ENCODE results near the gene EPGN. TPM values are rescaled to one million over a fixed set of nuclear protein-coding genes. Genes with fewer than 3 reads are reported as not detected.

Gene EPGN
- total and polyA plus RNA-seq, 2 donors (not counting 3 experiments of a cell fraction or from before 2014, with no cell fraction given), result 1.2 TPM; not detected in 1

DNA sequence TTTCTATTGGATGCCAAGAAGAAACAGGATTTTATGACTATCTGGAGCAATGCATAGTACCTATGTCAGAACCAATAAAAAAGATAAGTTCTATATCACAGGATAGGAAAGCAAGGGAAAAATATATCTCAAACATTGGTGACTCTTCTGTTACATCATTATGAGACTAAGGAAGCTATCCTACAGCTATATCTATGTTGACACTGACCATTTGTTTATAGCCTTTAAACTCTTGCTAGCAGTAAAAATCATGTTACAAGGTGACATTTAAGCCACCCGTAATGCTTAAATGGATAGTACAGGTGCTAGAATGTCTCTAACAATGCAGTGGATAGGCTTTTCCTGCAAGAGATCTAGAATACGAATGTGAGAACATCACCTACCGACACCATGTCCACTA, 28.6 kb upstream of the EPGN start:
- H2AFZ ChIP-seq (ENCODE audit: low read depth, low read length), result no peak overlapping the region
- FAIRE-seq (no peak), DNase-seq (ENCODE audit: low read depth, low spot score) (no peak)
- H4K20me1 ChIP-seq (replicated peaks; ENCODE audit: control insufficient read depth, extremely low read depth, insufficient read depth, low read length), result no peaks in the 10 kb centered on the region
- no peaks in the 10 kb centered on the region for H3K9me1 ChIP-seq (replicated peaks; ENCODE audit: control insufficient read depth, extremely low read depth, insufficient read depth, low read length)
- dilution Hi-C loops (cut with MboI; ENCODE audit: extremely low pct_ligation_motif_present, low sequenced_read_pairs) (no loop called here), intact Hi-C loops (cut with micrococcal nuclease) (no loop called here)
- H3K4me3 ChIP-seq (replicated peaks in 1 of 3; ENCODE audit: insufficient read depth in 1 of 3, low read depth in 1 of 3, low read length in 3 of 3), result no peak overlapping the region
- TF ChIP-seq, protein P1, sequence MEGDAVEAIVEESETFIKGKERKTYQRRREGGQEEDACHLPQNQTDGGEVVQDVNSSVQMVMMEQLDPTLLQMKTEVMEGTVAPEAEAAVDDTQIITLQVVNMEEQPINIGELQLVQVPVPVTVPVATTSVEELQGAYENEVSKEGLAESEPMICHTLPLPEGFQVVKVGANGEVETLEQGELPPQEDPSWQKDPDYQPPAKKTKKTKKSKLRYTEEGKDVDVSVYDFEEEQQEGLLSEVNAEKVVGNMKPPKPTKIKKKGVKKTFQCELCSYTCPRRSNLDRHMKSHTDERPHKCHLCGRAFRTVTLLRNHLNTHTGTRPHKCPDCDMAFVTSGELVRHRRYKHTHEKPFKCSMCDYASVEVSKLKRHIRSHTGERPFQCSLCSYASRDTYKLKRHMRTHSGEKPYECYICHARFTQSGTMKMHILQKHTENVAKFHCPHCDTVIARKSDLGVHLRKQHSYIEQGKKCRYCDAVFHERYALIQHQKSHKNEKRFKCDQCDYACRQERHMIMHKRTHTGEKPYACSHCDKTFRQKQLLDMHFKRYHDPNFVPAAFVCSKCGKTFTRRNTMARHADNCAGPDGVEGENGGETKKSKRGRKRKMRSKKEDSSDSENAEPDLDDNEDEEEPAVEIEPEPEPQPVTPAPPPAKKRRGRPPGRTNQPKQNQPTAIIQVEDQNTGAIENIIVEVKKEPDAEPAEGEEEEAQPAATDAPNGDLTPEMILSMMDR (IDR thresholded peaks at IDR 0.05; ENCODE audit: extremely low read depth in 1 of 2, insufficient read depth in 1 of 2, low read depth in 1 of 2, low read length in 2 of 2), result no peak
- TF ChIP-seq POLR2A (IDR thresholded peaks at IDR 0.05; ENCODE audit: low read depth, low read length), result no peak
- TF ChIP-seq FOS (IDR thresholded peaks at IDR 0.05; ENCODE audit: borderline replicate concordance, insufficient read depth, low read length), result no peak
- no peak for TF ChIP-seq GATA2 (IDR thresholded peaks at IDR 0.05; ENCODE audit: insufficient read depth, insufficient read length, low read depth, low read length)
- no peak for TF ChIP-seq MYC (IDR thresholded peaks at IDR 0.05; ENCODE audit: low read depth, low read length)
- TF ChIP-seq JUN (IDR thresholded peaks at IDR 0.05; ENCODE audit: borderline replicate concordance, insufficient read depth, insufficient read length, low read depth), result no peak
- TF ChIP-seq EZH2 (IDR thresholded peaks at IDR 0.05; ENCODE audit: borderline replicate concordance, low read depth, low read length, severe bottlenecking), result no peak
- no peak for TF ChIP-seq POLR2AphosphoS5 (IDR thresholded peaks at IDR 0.05; ENCODE audit: insufficient read depth, low read depth, low read length)
- TF ChIP-seq, protein P2, sequence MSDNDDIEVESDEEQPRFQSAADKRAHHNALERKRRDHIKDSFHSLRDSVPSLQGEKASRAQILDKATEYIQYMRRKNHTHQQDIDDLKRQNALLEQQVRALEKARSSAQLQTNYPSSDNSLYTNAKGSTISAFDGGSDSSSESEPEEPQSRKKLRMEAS (IDR thresholded peaks at IDR 0.05; ENCODE audit: insufficient read depth, insufficient read length), result no peak
- BruUV-seq (replicated peaks), result no TSS peak
- no peak overlapping the region for H3K27ac ChIP-seq (ENCODE audit: insufficient read depth, low read depth, low read length)
- no peaks in the 10 kb centered on the region for H3K27me3 ChIP-seq (ENCODE audit: control insufficient read depth in 2 of 2, insufficient read depth in 2 of 2, low read length in 2 of 2)
- ChIA-PET POLR2A (no interaction called here), CTCF (interaction anchor here (1.1 kb wide), 1 partner anchor 13 kb away, joined by 4 read pairs; no protein-coding TSS in a partner anchor)
- no peak overlapping the region for H3K4me2 ChIP-seq (ENCODE audit: insufficient read depth, low read length)
- no peak overlapping the region for H3K9ac ChIP-seq (replicated peaks; ENCODE audit: extremely low read depth, insufficient read depth, low read length)
- no peaks in the 10 kb centered on the region for H3K4me1 ChIP-seq (ENCODE audit: control insufficient read depth, extremely low read depth, insufficient read depth, low read length)
- no peaks in the 10 kb centered on the region for H3K36me3 ChIP-seq (ENCODE audit: control insufficient read depth in 2 of 2, extremely low read depth in 1 of 2, insufficient read depth in 2 of 2, low read length in 2 of 2)
- H3K79me2 ChIP-seq (ENCODE audit: control insufficient read depth, insufficient read depth, low read length), result no peaks in the 10 kb centered on the region
- no peaks in the 10 kb centered on the region for H3K9me3 ChIP-seq (replicated peaks; ENCODE audit: control insufficient read depth, insufficient read depth, low read length)
